Stimulated activated CD8-positive, alpha-beta memory T cell treated with anti-CD3 and anti-CD28 coated beads, Interleukin-4, amount 100 ng/mL, for 48 hours (primary cell): ENCODE measurements around the gene STXBP1.

Source experiments
- DNase-seq: peaks from one replicate; pipeline ENCODE4 v3.0.0-alpha.2; 2020

STXBP1 gene

GRCh38 chr9:127716412-127716811 is 104.3 kb downstream of the STXBP1 start:
- no peak for DNase-seq

- DNase-seq, result no peak
Observed at GRCh38 chr9:127717766-127718165, 105.7 kb downstream of the STXBP1 start.

GRCh38 chr9:127720031-127720864 is 108.2 kb downstream of the STXBP1 start:
- DNase-seq, result peak; percentile 40

- no peak for DNase-seq
Observed at GRCh38 chr9:127720865-127721227, 108.8 kb downstream of the STXBP1 start.

GRCh38 chr9:127721391-127721821 is 109.3 kb downstream of the STXBP1 start:
- DNase-seq, result no peak

- no peak for DNase-seq
Observed at GRCh38 chr9:127722055-127722745, 110.1 kb downstream of the STXBP1 start.

- DNase-seq, result no peak
Observed at GRCh38 chr9:127723013-127723412, 110.9 kb downstream of the STXBP1 start.

GRCh38 chr9:127723444-127723843 is 111.4 kb downstream of the STXBP1 start:
- no peak for DNase-seq

GRCh38 chr9:127724012-127724411 is 111.9 kb downstream of the STXBP1 start:
- DNase-seq, result no peak

- DNase-seq, result no peak
Observed at GRCh38 chr9:127726871-127727270, 114.8 kb downstream of the STXBP1 start.

- DNase-seq, result no peak
Observed at GRCh38 chr9:127728808-127729207, 116.7 kb downstream of the STXBP1 start.

GRCh38 chr9:127729522-127730256 is 117.6 kb downstream of the STXBP1 start:
- DNase-seq, result no peak

- no peak for DNase-seq
Observed at GRCh38 chr9:127730262-127730661, 118.2 kb downstream of the STXBP1 start.

GRCh38 chr9:127730799-127731410 is 118.8 kb downstream of the STXBP1 start:
- DNase-seq, result no peak

GRCh38 chr9:127731938-127732337 is 119.9 kb downstream of the STXBP1 start:
- no peak for DNase-seq

- no peak for DNase-seq
Observed at GRCh38 chr9:127732444-127732843, 120.4 kb downstream of the STXBP1 start.

GRCh38 chr9:127733614-127734013 is 121.5 kb downstream of the STXBP1 start:
- DNase-seq, result no peak

- DNase-seq, result no peak
Observed at GRCh38 chr9:127734247-127734746, 122.2 kb downstream of the STXBP1 start.

GRCh38 chr9:127734747-127735529 is 122.9 kb downstream of the STXBP1 start, which contains the start of gene TOR2A:
TOR2A (minus strand) TSS chr9:127735294; CDS start chr9:127735270, 24 bp downstream.
- DNase-seq, result peak; percentile 99

- DNase-seq, result no peak
Observed at GRCh38 chr9:127735530-127736185, 123.6 kb downstream of the STXBP1 start.

- no peak for DNase-seq
Observed at GRCh38 chr9:127738666-127739065, 126.6 kb downstream of the STXBP1 start.
